ENCODE data around the gene OR8I2. TPM values are rescaled to one million over a fixed set of nuclear protein-coding genes. Genes with fewer than 3 reads are reported as not detected.
"Not testable (repeated sequence)": the region's sequence is repeated elsewhere in the genome, so short reads cannot be mapped to it uniquely, and the experiment has no call there.

OR8I2 gene
- total RNA-seq, 6 experiments from 2014 or later: not detected

DNA sequence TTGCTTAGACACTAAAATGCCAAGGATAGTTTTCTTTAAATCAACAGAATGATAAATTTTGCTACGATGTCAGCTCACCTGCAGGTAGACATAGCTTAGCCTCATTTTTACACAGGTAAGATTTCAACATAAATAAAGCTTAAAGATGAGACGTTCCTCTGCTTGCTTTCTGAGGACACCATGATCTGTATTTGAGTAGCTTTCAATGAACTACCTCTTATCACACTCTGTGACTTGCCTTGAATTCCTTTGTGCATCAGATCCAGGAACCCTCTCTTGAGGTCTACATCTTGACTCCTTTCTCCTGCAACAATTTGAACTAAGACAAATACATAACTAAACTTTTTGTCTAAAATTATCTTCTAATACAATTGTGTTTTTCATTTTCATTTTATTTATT is 26.1 kb upstream of the OR8I2 start:
- TF ChIP-seq, protein P1, sequence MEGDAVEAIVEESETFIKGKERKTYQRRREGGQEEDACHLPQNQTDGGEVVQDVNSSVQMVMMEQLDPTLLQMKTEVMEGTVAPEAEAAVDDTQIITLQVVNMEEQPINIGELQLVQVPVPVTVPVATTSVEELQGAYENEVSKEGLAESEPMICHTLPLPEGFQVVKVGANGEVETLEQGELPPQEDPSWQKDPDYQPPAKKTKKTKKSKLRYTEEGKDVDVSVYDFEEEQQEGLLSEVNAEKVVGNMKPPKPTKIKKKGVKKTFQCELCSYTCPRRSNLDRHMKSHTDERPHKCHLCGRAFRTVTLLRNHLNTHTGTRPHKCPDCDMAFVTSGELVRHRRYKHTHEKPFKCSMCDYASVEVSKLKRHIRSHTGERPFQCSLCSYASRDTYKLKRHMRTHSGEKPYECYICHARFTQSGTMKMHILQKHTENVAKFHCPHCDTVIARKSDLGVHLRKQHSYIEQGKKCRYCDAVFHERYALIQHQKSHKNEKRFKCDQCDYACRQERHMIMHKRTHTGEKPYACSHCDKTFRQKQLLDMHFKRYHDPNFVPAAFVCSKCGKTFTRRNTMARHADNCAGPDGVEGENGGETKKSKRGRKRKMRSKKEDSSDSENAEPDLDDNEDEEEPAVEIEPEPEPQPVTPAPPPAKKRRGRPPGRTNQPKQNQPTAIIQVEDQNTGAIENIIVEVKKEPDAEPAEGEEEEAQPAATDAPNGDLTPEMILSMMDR (IDR thresholded peaks at IDR 0.05): no peak
- Mint-ChIP-seq H3K27ac (no peak overlapping the region), H3K36me3 (ENCODE audit: low read depth) (no peaks in the 10 kb centered on the region), H3K9me3 (peaks cover 17% of the 10 kb centered on the region), H3K4me1 (ENCODE audit: low read depth) (no peaks in the 10 kb centered on the region), H3K4me3 (no peak overlapping the region), H3K27me3 (ENCODE audit: insufficient read depth) (no peaks in the 10 kb centered on the region)
- no peak for DNase-seq

DNA sequence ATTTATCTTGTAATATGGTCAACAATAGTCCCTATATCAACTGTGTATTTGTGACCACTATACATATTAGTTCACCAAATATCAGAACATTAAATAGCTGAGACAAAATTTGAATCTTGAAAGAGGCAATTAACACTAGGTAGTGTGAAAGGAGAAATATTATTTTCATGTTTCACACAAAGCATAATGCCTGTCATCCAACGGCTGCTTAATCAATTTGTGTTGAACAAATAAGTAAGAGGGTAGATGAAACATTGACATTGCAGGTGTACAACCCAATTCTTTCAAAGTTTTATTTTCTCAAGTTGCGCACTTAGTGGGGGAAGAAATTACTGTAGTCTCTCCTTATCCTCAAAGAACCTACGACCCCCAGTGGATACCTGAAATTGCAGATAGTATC is 3.4 kb upstream of the OR8I2 start:
- Mint-ChIP-seq H3K4me1 (ENCODE audit: low read depth) (no peaks in the 10 kb centered on the region), H3K9me3 (peaks cover 15% of the 10 kb centered on the region), H3K36me3 (ENCODE audit: low read depth) (no peaks in the 10 kb centered on the region), H3K27ac (no peak overlapping the region), H3K27me3 (ENCODE audit: insufficient read depth) (no peaks in the 10 kb centered on the region), H3K4me3 (no peak overlapping the region)
- DNase-seq: no peak
- TF ChIP-seq, protein P1 (IDR thresholded peaks at IDR 0.05): no peak

DNA sequence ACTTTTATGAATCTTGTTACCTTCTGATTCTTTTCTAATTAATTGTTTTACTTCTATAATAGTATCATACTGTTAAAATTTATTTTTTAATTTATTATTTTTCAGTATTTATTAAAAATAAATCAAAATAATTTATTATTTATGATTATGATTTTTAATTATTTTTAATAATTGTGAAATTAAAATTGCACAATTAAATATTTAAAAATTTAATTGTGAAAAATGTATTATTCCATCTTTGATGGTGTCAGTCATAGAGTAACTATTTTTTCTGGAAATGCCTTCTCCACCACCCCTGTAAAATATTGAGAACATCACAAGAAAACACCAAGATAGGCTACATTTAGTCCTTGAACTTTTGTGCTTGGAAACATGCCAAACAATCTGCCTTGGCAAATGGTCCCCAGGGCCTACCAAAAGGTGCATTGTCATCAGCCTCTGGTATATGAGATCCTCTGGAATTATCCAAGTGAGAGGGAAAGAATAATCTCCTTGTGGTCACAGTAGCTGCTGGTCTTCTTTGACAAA is 10.2 kb downstream of the OR8I2 start, which contains the start of gene OR8H2:
Gene OR8H2, plus strand, starts transcription at position 478 of the 528 bp plus-strand sequence. CDS start 1,356 bp downstream, outside the sequence.
- TF ChIP-seq, protein P1 (IDR thresholded peaks at IDR 0.05): no peak
- H3K4me1 Mint-ChIP-seq (ENCODE audit: low read depth): no peaks in the 10 kb centered on the region
- H3K4me3 Mint-ChIP-seq: no peak within 1 kb of the TSS
- no peaks in the 10 kb centered on the region for H3K27me3 Mint-ChIP-seq (ENCODE audit: insufficient read depth)
- peaks cover 19% of the 10 kb centered on the region for H3K9me3 Mint-ChIP-seq
- DNase-seq: no peak
- no peak within 1 kb of the TSS for H3K27ac Mint-ChIP-seq
- H3K36me3 Mint-ChIP-seq (ENCODE audit: low read depth): no peaks in the 10 kb centered on the region

DNA sequence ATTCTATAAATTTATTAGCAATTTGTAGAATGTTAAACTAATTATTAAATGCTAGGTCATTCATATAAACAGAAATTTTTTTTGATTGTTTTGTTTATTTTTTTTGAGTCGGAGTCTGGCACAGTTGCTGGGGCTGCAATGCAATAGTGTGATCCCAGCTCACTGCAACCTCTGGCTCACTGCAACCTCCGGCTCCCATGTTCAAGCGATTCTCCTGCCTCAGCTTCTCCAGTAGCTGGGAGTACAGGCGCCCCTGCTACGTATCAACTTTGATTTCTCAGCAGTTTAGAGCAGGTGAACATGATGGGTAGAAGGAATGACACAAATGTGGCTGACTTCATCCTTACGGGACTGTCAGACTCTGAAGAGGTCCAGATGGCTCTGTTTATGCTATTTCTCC is 29.0 kb downstream of the OR8I2 start, which contains the start of gene OR8H3:
Gene OR8H3, plus strand, starts transcription at position 301 of the 400 bp plus-strand sequence. Its CDS starts 0 bp downstream, at position 301.
- H3K36me3 Mint-ChIP-seq (ENCODE audit: low read depth): no peaks in the 10 kb centered on the region
- H3K27ac Mint-ChIP-seq: no peak within 1 kb of the TSS
- H3K27me3 Mint-ChIP-seq (ENCODE audit: insufficient read depth): no peaks in the 10 kb centered on the region; the same call in 1 of the 2 replicates
- TF ChIP-seq, protein P1 (IDR thresholded peaks at IDR 0.05): no peak
- peaks cover 18% of the 10 kb centered on the region for H3K9me3 Mint-ChIP-seq
- no peaks in the 10 kb centered on the region for H3K4me1 Mint-ChIP-seq (ENCODE audit: low read depth)
- DNase-seq: no peak
- H3K4me3 Mint-ChIP-seq: no peak within 1 kb of the TSS

DNA sequence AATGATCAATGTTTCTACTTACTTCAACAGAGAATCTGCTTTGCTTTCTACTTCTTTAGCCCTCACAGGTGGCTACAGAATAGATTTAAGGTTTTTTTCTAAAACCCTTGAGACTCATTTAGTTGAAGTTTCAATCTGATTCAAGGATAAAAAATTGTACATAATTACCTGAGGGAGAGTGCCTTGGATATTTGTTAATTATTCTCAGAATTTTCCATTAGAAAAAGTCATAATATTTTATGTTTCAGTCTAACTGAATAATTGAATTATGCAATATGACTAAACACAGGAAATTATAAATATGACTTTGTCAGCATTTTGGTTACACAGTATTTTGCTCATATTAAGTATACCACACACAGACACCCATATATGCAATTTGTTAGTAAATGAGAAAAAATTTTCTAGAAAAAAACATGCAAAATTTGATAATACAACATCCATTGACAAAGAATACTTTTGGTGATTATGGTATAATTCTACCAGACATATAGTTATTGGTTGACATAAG is 47.1 kb downstream of the OR8I2 start, which contains the start of gene OR8J3:
Gene OR8J3, minus strand, starts transcription at position 51 of the 511 bp plus-strand sequence. CDS start 2,483 bp downstream, outside the sequence.
- DNase-seq: no peak
- Mint-ChIP-seq H3K27ac (no peak within 1 kb of the TSS), H3K9me3 (peaks cover 36% of the 10 kb centered on the region), H3K36me3 (ENCODE audit: low read depth) (peaks cover 3% of the 10 kb centered on the region; the same call in 1 of the 2 replicates), H3K27me3 (ENCODE audit: insufficient read depth) (no peaks in the 10 kb centered on the region; the same call in 1 of the 2 replicates), H3K4me1 (ENCODE audit: low read depth) (no peaks in the 10 kb centered on the region), H3K4me3 (no peak within 1 kb of the TSS)
- TF ChIP-seq, protein P1 (IDR thresholded peaks at IDR 0.05): no peak

DNA sequence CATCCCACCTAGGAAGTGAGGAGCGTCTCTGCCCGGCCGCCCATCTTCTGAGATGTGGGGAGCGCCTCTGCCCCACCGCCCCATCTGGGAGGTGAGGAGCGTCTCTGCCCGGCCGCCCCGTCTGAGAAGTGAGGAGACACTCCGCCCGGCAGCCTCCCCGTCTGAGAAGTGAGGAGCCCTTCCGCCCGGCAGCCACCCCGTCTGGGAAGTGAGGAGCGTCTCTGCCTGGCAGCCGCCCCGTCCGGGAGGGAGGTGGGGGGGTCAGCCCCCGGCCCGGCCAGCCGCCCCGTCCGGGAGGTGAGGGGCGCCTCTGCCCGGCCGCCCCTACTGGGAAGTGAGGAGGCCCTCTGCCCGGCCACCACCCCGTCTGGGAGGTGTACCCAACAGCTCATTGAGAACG is 50.6 kb downstream of the OR8I2 start:
- not testable (repeated sequence) for H3K27me3 Mint-ChIP-seq (ENCODE audit: insufficient read depth); H3K27ac Mint-ChIP-seq; H3K36me3 Mint-ChIP-seq (ENCODE audit: low read depth); H3K4me1 Mint-ChIP-seq (ENCODE audit: low read depth); H3K4me3 Mint-ChIP-seq; DNase-seq
- peaks cover 33% of the 10 kb centered on the region for H3K9me3 Mint-ChIP-seq
